Loucy (cell line): ENCODE measurements around the gene FAM222B.

ENCODE experiments used
- CTCF ChIP-seq: fragments of 200-600 bp; sonication (generic); conservative IDR thresholded peaks from 2 replicates; pipeline ENCODE4 v1.5.1; 2014; ENCODE audit warnings: mild to moderate bottlenecking, antibody characterized with exemption, low read length
- EZH2phosphoT487 ChIP-seq: fragments of 200-600 bp; IDR thresholded peaks from 2 replicates; pipeline ENCODE4 v1.6.1; 2018; ENCODE audit warnings: antibody characterized with exemption, mild to moderate bottlenecking, moderate library complexity, borderline replicate concordance

- TF ChIP-seq EZH2phosphoT487 = no peak
- no peak for TF ChIP-seq CTCF
Measured at GRCh38 chr17:28735242-28735722, 107.3 kb downstream of the FAM222B start.
